HG03196 (cell line): Measurements from ENCODE around the gene TMA7.
"Not testable (repeated sequence)": the region's sequence is repeated elsewhere in the genome, so short reads cannot be mapped to it uniquely, and the experiment has no call there.

Source experiments
- ATAC-seq: cut with Tn5 transposase; IDR thresholded peaks from one replicate; pipeline ENCODE4 v1.9.1; 2021; ENCODE audit not compliant: unreplicated experiment

TMA7 gene

DNA sequence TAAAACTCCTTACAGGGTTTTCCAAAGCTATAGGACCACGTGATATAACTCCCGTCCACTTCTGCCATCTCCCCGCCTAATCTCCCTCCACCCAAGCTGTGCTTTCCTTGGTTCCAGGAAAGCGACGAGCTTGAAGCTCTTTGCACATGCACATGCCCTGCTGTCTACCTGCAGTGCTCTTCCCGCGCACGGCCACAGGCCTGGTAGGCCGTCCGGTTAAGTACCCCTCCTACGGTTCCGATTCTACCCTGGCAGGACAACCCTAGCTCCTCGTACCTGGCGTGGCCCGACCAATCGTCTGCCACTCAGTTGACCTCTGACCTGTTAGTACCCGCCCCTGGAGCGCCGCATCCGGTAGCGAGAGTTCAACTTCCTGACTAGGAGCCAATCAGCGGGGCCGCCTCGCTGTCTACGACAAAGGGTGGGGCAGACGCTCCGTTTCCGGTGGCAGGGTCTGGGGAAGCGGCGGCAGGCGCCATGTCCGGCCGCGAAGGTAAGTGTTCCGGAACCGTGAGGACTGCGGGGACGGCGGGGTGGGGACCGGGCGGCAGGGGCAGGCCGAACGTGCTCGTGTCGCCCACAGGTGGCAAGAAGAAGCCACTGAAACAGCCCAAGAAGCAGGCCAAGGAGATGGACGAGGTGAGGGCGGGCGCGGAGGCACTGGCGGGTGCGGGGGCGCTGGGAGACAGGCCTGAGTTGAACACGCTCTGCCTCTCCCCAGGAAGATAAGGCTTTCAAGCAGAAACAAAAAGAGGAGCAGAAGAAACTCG, at the start of gene TMA7, which contains the start of gene CCDC51:
Gene TMA7, plus strand, starts transcription at position 438 of the 770 bp plus-strand sequence. Its CDS starts 40 bp downstream, at position 478.
Gene CCDC51, minus strand, starts transcription at position 300 of the 770 bp plus-strand sequence. CDS start 4,991 bp downstream, outside the sequence.
- ATAC-seq, result peak; percentile 89

DNA sequence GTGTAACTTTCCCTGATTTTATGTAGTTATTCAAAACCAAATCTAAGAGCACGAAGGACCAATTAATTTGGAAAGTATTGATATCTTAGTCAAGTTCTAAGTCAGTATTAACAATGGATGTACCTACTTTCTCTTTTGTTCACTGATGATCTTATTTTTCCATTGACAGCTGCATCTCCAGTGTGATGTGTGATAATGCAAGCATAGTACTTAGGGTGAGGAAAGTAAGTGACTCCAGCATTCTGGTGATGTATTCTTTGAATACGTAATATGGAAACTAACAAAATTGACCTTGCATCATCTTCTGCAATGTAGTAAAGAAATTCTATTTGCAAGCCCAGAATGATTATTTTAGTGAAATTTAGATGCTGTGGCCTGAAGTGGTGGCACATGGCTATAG, 45.7 kb upstream of the TMA7 start:
- ATAC-seq, result no peak

DNA sequence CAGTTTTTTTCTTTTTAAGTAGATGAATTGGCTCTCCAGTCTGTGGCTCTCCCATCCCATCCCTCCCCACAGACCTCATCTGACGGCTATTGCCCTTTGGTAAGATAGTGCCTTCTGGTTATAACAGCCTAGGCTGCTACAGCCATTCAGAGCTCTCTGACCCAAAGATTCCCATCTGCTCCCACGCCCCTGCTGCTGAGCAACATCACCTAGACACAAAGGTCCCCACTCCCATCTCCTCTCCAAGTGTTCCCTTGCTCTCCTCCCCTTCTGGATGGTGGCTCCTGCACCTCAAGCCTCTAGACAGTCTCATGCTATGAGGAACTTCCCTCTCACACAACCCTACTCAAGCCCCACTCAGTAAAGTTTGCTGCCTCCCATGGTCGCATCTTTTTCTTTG, 44.3 kb upstream of the TMA7 start:
- no peak for ATAC-seq

DNA sequence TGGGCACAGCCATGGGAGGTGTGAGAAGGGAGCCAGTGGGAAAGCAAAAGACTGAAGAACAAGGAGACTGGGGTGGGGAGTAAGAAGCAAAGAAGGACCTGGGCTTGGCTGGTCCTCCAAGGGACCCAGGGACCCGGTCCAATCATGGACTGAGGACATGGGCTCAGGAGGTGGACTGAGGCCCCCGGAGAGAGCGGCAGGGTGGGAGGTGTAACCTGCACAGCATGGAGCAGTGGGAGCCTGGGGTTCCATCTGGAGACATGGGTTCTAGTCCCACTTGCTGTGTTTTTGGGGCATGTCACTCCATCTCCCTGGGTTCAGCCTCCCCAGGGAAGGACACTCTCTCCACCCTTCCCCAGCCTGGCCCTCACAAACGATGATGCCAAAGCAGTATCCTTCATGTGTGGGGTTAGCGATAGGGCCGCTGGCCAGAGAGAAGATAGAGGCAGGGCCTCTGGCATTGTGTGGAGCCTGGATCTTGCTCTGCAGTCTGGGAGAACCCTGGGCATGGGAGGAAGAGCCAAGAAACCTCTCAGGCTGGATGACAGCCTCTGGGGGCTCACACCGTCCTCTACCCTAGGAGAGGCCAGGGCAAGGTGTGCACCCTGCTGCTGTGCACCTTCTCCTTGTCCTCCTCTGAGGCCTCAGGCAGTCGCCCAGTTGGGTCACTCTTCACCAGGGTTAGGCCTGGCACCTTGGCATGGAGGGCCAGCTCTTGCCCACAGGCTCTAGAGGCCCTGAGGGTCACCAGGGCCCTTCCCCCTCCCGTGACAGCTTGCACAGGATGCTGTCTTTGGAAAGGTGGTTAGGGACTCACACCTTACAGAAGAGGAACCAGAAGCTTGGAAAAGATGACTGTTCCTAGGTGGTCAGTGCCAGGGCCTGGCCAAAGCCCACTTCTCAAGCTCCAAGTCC, 42.0 kb upstream of the TMA7 start:
- ATAC-seq, result no peak

DNA sequence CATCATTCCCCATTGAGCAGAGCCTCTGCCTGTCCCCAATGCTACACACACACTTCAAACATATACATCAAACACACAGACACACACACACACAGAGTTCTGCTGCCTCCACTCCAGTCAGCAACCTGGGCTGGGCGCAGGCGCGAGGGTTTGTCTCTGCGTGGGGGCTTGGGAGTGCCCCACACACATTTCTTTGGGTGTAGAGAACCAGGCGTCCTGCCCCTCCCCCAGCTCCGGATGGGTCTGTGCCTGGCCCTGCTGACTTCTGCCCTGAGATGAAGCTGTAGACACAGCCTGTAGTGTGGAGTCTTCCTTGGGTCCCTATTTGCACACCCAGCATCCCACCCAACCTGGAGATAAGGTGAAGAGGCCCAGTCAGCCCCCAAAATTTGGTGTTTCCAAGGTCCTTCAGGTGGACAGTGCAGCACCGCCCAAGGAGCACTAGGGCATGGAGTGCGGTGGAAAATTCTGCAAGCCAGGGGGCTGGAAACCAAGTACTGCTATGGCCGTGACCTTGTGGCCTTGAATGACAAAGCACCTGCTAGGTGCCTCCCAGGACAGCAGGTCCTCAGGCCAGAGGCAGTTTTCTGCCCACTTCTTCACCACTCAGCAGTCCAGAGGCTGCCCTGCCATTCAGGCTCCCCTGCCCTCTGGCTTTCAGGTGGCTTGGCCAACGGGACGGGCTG, 41.2 kb upstream of the TMA7 start:
- ATAC-seq, result no peak

DNA sequence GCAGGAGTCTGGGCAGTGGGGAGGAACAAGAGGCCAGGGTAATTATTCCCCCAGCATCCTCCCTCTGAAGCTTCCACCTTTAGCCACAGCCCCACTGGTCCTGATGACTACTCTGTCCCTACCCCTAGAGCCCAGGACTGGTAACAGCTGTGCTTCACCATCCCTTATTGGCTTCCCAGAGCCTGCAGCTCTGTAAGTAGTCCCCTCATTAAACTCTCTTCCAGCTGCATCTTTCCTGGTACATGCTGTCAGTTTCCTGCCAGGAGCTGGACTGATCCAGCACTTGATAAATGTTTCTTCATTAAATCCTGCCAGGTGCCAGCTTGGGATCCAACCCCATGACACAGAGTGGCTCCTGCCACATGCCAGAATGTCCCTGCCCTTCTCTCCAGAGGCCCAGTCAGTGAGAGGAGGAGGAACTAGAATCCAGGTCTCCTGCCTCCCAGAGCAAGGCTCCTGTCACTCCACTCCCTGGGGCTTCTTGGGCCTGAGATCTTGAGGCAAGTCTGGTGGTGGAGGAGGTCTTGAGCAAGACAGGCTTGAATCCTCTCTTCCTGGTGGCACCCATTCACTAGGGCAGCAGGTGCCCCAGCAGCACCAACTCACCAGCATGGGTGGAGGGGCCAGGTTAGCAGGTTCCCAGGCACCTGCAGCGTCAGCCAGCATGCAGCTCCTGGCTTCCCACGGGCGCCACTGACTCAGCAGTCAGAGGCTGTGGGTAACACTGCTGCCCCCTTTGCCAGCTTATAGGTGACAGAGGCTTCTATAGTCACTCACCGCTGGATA, 40.5 kb upstream of the TMA7 start:
- no peak for ATAC-seq

DNA sequence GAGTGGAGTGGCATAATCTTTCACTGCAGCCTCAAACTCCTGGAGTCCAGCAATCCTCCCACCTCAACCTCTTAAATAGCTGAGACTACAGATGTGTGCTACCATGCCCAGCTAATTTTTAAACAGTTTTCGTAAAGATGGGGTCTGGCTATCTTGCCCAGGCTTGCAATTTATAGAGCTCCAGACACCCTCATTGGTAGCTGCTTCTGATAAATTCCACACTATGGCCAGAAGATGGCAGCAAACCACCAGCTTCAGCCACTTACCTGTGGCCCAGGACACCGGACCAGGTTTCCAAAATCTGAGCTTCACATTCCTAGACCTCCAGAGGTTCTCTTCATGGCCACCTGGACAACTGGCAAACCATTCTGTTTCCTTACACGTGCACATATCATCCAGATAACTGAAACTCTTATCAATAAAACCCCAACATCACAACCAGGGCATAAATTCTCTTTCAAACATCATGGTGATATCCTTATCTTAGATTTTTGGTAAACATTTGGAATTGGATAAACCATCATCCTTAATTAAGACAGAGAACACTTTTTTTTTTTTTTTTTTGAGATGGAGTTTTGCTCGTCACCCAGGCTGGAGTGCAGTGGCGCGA, 39.1 kb upstream of the TMA7 start:
- no peak for ATAC-seq

DNA sequence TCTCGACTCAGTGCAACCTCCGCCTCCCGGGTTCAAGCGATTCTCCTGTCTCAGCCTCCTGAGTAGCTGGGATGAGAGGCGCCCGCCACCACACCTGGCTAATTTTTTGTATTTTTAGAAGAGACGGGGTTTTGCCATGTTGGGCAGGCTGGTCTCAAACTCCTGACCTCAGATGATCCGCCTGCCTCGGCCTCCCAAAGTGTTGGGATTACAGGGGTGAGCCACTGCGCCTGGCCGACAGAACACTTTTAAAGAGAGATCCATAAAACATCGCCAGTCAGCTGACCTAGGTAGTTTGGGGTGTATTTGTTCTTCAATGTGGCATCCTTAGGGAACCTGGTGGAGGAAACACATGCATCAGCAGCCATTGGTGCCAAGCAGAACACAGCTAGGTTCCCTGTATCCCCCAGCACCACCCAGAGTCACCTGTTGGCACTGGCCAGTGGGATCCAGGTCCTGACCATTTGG, 38.6 kb upstream of the TMA7 start:
- ATAC-seq, result not testable (repeated sequence)

DNA sequence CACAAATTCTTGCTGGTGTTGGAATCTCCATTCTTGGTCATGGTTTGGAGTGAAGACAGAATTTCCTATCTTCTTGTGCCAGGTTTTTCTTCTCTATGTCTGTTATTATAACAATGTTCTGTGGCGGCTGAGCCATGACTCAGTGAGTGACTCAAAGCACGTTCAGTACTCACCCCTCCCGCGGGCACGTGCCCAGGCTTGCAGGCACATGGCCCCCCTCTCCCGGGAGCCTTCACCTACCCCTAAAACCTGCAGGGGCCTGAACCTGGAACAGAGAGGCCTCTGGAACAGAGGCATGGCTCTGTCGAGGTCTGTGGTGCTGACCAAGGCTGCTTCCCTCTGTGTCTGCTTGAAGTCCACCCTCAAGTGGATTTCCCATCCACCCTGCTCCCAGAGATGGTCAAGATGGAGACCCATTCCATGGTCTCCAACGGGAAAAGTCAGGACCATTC, 37.8 kb upstream of the TMA7 start:
- ATAC-seq, result no peak

DNA sequence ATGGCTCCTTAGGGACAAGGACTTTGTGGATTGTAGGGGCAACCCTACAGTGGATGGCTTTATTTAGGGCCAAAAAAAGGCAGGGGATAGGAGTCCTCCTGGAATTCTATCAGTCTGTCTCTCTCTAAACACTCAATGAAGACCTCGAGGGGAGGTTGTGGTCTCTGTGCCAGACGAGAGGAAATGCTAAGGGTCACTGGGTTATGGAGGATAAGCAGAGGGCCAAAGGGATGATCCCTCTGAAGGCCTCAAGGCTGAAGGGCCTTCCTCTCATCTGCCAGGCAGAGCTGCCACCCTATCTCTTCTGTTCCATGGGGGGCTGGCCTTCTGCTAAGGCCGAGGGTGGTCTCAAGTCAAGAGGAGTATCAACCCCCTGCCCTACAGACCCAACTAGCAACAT, 37.1 kb upstream of the TMA7 start:
- no peak for ATAC-seq

DNA sequence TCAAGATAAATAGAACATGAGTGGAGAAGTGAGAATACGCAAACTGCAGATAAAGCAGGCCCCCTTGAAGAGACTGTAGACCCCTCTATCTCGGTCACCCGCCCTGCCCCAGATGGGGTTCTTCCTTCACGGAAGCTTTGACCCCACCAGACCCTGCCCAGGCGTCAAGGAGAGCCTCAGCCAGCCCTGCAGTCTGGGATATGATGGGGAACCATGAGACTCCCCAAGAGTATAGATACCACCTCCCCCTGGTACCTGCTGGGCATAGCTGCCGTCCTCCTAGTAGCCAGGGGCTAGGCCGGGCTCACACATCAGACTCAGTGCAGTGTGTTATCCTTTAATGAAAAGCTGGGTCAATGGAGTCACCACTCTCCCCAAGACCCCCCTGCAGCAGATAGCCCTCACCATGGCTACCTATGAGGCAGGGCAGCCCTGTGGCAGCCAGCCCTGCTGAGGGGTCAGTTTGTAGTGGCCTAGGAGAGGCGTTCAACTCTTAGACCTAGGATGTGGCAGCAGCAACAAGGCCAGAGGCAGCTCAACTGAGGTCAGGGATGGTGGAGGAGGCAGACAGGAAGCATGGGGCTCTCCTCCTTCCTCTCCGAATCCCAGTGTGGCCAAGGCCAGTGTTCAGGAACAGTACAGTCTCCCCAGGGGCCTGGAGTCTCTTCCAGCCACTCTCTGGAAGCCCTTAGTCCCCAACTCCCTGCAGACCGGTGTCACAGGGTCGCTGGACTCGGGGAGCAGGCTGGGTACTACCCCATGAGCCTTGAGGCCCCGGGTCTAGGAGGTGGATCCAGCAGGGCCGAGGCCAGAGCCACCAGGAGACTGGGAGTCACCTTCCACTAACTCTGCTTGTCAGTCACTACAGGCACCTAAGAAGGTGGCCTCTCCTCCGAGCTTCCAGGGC, 36.3 kb upstream of the TMA7 start:
- ATAC-seq, result no peak

DNA sequence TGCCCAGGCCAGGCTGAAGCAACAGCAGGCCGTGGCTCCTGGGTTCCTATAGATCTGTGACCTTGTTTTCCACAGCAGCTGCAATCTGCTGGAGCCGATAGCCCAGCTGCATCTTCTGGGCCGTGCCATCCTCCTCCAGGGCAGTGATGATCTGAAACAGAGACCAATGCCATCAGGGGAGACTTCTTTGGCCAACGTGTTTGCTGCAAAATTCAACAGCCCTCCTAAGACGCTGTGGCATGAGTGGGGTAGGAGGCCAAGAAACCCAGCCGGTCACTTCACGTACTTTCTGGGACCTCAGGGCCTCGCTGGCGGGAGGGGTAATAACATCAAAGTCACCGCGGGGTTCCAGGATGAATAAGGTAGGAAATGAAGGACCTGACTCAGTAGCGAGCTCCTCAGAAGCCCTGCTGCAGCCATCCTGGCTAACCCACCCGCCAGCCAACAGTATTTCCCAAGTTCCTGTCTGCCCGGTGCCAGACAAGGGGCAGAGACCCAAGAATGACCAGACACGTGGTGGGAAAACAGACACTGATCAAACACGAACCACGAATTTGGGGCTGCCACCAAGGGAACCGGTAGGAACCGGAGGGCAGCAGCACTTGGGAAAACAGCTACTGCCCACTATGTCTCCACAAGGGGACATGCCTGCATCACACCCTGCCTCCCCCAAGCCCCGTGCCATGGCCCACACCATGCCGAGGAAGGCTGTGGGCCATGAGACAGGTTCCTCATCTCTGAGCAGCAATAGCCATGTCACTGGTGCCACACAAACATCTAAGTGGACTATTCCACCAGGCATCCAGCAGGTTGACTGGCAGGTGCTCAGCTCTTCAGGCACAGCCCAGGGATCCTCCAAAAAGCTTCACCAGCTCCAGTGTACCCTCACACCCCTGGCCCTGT, 35.4 kb upstream of the TMA7 start:
- no peak for ATAC-seq

DNA sequence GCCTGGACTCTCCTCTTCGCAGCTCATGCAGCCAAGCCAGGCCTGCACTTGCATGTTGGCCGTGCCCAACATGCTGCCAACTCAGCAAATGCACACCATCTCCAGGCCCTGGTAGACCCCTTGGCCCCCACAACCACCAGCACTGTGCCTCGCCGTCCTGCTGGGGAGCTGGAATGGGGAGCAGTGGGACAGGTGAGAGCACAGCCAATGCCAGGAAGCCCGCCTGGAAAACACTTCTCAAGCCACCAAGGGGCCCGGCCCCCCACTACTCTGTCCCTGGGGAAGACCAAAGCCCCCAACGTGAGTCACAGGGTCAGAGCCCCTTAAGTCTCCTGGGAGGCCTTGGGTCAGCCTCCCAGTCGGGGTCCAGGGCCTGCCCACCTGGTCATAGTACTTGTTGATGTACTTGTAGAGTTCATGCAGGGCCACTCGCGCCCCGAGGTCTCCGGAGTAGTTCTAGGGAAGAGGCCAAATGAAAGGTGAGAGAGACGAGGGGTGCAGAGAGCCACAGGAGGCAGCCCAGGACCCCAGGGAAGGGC, 34.6 kb upstream of the TMA7 start:
- ATAC-seq, result no peak

DNA sequence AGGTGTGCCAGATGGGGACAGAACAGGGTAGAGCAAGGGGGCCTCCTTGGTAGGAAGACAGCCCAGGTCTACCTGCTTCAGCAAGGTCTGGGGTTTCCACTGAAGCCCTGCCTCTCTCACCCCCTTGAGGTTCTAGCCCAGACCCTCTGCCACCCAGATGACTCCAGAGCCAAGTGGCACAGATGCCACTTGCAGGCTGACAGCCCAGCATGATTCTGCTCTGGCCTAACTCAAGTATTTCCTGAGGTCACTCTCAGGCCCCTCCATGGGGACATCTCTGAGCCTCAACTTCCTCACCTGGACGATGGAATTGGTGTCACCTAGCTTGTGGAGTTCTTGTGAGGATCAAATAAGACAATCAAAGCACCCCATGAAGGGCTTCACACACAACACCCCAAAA, 34.1 kb upstream of the TMA7 start:
- ATAC-seq, result no peak

DNA sequence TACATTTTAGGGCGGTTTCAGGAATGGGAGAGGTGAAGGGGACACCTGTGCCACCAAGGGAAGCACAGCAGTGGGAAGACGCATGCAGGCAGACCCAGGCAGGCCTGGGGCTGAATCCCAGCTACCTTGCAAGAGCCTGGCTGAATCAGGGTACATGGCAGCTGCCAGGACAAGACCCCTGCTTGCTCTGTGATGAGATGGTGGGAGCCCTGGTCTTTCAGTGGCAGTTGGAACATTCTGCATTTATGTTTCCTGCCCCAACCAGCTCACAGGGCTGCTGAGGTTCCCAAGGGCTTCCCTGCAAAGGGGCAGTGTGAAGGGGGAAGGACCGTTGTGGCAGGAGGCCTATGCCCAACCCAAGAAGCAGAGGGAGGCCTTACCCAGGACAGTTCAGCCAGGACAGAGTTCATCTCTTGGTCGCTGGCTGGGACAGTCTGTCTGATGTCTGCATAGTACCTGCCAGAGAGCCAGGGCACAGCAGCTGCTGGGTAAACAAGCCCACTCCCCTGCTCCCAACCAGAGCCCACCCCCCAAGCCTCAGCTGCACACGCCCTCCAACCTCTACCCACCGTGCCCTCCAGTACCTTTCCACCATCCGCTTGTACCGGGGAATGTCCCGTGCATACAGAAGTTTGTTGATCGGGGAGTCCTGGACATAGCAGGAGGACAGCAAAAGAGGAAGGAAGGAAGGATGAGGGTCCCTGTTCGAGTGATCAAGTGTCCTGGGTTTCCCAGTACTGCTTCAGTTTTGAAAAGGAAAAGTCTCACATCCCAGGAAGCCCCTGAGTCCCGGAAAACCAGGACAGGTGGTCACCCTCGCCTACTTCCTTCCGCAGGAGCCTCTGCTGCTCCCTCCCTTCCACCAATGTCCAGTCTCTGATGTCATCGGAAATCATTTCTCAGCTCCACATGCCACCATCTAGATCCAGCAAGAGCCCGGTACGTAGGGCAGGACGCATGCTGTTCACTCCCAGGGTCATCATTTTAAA, 33.3 kb upstream of the TMA7 start:
- no peak for ATAC-seq

DNA sequence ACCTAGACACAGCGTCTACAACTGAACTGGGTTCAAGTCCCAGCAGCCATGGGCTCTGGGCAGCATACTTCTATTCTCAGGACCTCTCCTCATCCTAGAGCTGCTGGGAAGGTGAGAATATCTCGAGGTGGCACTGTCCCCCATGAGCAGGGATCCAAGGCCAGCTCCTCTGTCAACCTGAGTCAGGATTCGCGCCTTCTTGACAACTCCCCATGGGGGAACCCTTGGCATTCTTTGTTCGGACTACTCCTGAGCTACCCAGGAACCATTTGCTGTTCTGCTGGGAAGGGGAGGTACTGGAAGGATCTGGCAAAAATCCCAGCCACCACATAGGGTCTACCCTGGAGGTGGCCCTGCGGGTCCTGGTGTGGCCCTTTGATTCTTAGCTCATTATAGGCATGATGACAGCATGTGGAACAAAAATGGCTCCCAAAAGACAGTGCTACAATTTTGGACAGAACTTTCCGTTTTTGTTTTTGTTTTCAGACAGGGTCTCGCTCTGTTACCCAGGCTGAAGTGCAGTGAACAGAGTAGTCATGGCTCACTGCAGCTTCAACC, 32.4 kb upstream of the TMA7 start:
- ATAC-seq, result no peak
